Left lobe of liver (tissue), 2 donors: Measurements from ENCODE around the gene ATP6AP2. TPM values are rescaled to one million over a fixed set of nuclear protein-coding genes. Genes with fewer than 3 reads are reported as not detected.
A peak's percentile ranks its signal among the peaks of the same experiment; 100 is the strongest.

Experiments used
- ATAC-seq: fragments of 200-7000 bp; cut with Tn5 transposase; one replicate; pipeline ENCODE4 v1.9.1; 2020; ENCODE audit warnings: mild to moderate bottlenecking, moderate library complexity
- DNase-seq: peaks from one replicate; pipeline ENCODE4 v3.0.0-alpha.2; 2020; ENCODE audit warnings: low spot score
- total RNA-seq: library from RNA; stranded (reverse); gene quantifications from one replicate; pipeline ENCODE4 v1.2.1, GENCODE V29; 2021
- donor health status: DM: no; HTN: no; CAD: no; lungs with moderate emphysema.
- donor health status: DM: no; HTN: yes; CAD: no.

ATP6AP2 gene
- total RNA-seq, 1 donor from 2014 or later, result 41.0 TPM

- ATAC-seq, result no peak
Observed at GRCh38 chrX:40637687-40638086, 56.9 kb downstream of the ATP6AP2 start.

GRCh38 chrX:40644176-40644575 lies 63.4 kb downstream of the ATP6AP2 start:
- DNase-seq, result no peak

More at GRCh38 chrX:40637687-40638086, 56.9 kb downstream of the ATP6AP2 start:
- no peak for DNase-seq

DNA sequence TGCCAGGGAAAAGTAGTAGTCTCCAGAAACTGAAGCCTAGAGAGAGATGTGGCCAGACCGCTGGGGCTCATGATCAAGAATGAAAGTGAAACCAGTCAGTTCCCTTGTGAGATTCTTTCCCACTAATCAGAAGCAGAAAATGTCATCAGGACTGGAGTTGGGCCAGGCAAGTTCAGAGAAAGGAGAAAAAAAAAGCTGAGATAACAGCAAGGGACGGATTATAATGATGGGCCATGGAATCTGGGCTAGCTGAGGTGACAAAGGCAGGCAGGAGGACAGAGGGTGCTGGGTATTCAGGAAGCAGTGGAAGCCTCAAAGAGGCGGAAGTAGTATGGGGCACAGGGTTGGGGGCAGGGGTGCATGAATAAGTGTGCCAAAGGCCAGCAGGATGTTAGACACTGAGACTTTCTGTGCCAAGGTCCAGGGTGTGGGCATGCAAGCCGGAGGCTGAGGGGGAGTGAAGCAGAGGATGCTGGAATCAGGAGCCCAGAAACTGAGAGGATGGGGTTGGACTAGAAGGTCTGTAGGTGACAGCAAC lies 64.1 kb downstream of the ATP6AP2 start:
- DNase-seq (peak; percentile 54), ATAC-seq (peak; percentile 53)

More at GRCh38 chrX:40644176-40644575, 63.4 kb downstream of the ATP6AP2 start:
- ATAC-seq, result no peak

DNA sequence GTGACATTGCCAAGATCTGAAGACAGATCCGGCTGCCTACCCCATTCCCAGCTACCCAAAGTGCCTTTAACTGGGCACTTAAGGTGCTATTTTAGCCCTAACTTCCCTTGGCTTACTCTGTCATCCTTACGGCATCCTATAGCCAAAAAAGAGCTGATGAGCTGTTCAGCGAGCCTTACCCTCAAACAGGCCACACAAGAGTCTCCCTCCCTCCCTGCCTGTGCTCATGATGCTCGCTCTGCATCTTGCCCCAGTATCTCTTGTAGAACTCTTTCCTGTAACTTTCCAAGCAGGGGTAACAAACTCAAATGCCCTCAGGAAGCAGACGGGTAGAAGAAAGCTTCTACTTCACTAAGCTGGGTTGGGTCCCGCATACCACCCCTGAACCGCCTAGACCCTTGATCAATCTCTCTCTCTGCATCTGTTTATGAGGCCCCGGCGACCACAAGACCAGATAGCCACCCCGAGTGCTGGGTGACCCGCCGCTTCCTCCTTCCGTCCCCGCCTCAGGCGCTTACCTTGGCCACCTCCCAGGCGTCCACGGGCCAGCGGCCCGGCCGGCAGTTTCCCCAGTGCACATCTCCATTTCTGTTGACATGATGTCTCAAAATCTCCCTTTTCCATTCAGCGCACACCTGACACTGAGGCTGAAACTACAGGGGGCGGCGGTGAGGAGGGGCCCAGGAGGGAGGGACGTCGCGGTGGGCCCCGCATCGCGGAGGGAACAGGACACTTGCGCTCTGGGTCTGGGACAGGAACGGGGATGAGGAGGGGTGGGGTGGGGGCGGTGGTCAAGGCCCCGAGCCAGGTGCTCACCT lies 65.9 kb downstream of the ATP6AP2 start:
- DNase-seq (peak; percentile 63), ATAC-seq (peak; percentile 68)

DNA sequence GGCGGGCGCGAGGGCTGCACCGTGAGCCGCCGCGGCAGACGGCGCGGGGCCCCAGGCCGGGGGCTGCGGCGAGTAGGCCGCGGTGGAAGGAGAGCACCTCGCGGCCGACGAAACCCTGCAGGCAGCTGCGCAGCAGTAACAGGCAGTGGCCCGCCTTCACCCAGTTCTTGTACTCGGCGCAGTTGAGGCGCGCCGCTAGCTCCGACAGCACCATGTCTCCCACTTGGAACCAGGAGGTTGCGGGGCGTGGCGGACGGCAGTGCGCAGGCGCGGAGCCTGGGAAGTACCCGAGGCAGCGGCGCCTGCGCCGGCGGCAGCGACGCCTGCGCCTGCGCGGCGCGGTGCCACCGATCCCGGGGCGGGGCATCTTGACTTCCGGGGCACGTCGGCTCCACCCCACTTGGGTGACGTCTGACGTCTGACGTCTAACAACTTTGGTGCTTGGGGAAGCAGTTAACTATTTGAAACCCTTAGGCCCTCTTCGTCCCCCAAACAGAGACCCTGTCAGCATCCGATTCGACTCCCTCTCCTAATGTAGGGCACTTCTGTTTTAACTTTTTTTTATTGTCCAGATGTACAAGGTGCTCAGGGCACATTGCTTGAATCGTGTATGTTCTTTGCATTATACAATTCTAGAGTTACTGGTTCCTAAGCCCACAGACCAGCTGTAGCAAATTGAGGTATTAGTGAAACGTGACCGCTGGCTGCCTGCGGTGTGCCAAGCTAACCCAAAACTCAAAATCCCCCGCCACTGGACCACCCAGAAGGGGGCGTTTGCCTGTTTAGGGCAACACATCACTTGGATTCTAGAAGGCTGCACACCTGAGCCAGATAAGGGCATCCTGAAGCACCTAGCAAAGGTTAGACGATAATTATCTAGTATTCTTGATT lies 66.8 kb downstream of the ATP6AP2 start, which contains the start of gene CXorf38:
CXorf38 (minus strand) TSS at position 255 of the 891 bp plus-strand sequence; CDS start at position 214, 41 bp downstream.
- ATAC-seq, result peak; percentile 85

DNA sequence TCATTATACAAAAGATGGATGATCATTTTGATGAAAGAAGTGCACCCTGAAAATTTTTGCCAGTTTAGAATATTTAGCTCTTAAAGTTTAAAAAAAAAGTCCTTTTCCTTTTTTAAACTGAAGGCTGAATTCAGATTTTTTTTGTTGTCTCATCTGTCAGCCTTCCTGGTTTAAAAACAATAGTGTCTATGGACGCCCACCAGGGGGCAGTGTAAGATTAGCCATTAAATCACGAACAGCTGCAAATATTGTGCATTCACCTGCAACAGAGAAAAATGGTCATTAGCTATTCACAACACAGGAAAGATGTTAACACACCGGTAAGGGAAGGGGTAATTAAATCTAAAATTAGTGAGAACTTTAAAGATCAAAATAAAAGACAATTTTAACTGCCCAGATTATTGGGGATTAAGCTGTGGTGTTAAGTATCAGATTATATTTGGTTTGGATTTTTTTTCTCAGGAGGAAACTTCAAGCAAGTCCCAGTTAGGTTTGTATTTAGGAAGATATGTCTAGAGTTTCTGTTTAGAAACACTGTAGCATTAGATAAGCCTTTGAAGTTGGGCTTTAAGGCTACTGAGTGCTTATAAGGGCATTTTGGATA lies 71.0 kb downstream of the ATP6AP2 start:
- ATAC-seq, result peak; percentile 43
- peak; percentile 50 for DNase-seq

More for the DNA sequence above, 66.8 kb downstream of the ATP6AP2 start, which contains the start of gene CXorf38:
- peak; percentile 92 for DNase-seq

DNA sequence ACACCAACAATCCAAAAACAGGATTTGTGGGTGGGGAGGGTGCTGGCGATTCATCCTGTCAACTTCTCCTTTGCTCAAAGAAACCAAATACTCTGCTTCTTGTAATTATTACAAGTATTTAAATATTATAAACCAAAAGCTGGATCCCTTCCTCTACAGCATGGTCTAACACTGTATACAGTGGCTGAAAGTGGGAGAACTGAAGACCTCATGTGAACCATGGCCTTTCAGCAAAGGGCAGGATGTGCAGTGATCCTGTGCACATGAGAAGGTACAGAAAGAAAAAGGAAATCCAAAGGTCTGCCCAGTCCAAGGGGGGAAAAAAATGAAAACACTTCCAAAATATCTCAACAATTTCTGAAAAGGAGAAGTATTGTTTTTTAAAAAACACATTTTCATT lies 71.9 kb downstream of the ATP6AP2 start:
- DNase-seq (no peak), ATAC-seq (no peak)

DNA sequence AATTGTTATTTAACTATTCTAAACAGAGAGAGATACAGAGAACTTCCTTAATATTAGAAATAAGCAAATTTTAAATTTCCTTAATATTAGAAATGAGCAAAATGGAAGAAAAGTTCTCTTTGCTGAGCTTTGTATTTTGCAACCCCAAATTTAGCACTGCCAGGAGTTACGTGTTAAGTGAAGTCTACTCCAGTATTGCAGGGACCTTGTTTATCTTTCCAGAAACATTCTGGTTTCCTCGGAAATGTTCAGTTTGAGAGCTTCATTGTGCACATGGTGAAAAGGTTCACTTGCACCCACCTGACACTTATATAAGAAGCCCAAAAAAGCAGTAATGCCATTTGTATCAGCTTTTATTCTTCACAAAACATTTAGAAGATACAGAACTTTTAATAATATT lies 72.8 kb downstream of the ATP6AP2 start:
- DNase-seq (no peak), ATAC-seq (peak; percentile 69)

Other genes with a start within 250 kb of the ATP6AP2 start
- gene MPC1L, start 42.5 kb downstream of the ATP6AP2 start, total RNA-seq, result not detected
- 5.8 TPM for gene CXorf38, start 66.6 kb downstream of the ATP6AP2 start, total RNA-seq
- 20.3 TPM for gene MED14, start 154.6 kb downstream of the ATP6AP2 start, total RNA-seq